NCI-H2029 (cell line): ENCODE measurements around the gene U2AF2.

Experiments
- DNase-seq: peaks from one replicate; lab custom pipeline; 2025; lab: John Stamatoyannopoulos, UW

U2AF2 gene

GRCh38 chr19:55643003-55643886, 11.6 kb upstream of the U2AF2 start, which contains the start of gene ZNF581:
ZNF581 (plus strand) TSS chr19:55643649; CDS start chr19:55644572, 923 bp downstream.
- peak; percentile 60 for DNase-seq

GRCh38 chr19:55643887-55644176, 11.0 kb upstream of the U2AF2 start:
- no peak for DNase-seq

- no peak for DNase-seq
Observed at GRCh38 chr19:55644191-55644833, 10.5 kb upstream of the U2AF2 start.

GRCh38 chr19:55644842-55645511, 9.9 kb upstream of the U2AF2 start:
- DNase-seq, result no peak

GRCh38 chr19:55645512-55645881, 9.3 kb upstream of the U2AF2 start:
- no peak for DNase-seq

GRCh38 chr19:55646889-55647731, 7.7 kb upstream of the U2AF2 start:
- peak; percentile 35 for DNase-seq

- no peak for DNase-seq
Observed at GRCh38 chr19:55647732-55648584, 6.9 kb upstream of the U2AF2 start, which contains the start of gene CCDC106. CCDC106 (plus strand) TSS chr19:55648212; CDS start chr19:55649047, 835 bp downstream.

- DNase-seq, result no peak
Observed at GRCh38 chr19:55648585-55649267, 6.1 kb upstream of the U2AF2 start.

GRCh38 chr19:55649268-55650125, 5.3 kb upstream of the U2AF2 start:
- DNase-seq, result no peak

- no peak for DNase-seq
Observed at GRCh38 chr19:55650126-55650557, 4.7 kb upstream of the U2AF2 start.

- no peak for DNase-seq
Observed at GRCh38 chr19:55650602-55651230, 4.1 kb upstream of the U2AF2 start.

- DNase-seq, result no peak
Observed at GRCh38 chr19:55651236-55651635, 3.6 kb upstream of the U2AF2 start.

GRCh38 chr19:55652311-55653128, 2.3 kb upstream of the U2AF2 start:
- no peak for DNase-seq

- DNase-seq, result peak; percentile 98
Observed at GRCh38 chr19:55653651-55654322, 1.0 kb upstream of the U2AF2 start.

- peak; percentile 99 for DNase-seq
Observed at GRCh38 chr19:55654323-55654867, 440 bp upstream of the U2AF2 start.

- DNase-seq, result no peak
Observed at GRCh38 chr19:55655648-55656040, 809 bp downstream of the U2AF2 start.

GRCh38 chr19:55656552-55656951, 1.7 kb downstream of the U2AF2 start:
- DNase-seq, result no peak
